NCI-H69 (cell line): ENCODE data around the gene MYBBP1A.

Source experiments
- DNase-seq: peaks from one replicate; lab custom pipeline; 2025; lab: John Stamatoyannopoulos, UW

The MYBBP1A gene

GRCh38 chr17:4572131-4572530, 16.9 kb upstream of the MYBBP1A start:
- no peak for DNase-seq

GRCh38 chr17:4569591-4569990, 14.4 kb upstream of the MYBBP1A start:
- no peak for DNase-seq

GRCh38 chr17:4566785-4567184, 11.6 kb upstream of the MYBBP1A start:
- peak; percentile 65 for DNase-seq

- DNase-seq: peak; percentile 83
Observed at GRCh38 chr17:4565209-4566141, 10.3 kb upstream of the MYBBP1A start.

- DNase-seq: no peak
Observed at GRCh38 chr17:4562015-4562969, 7.1 kb upstream of the MYBBP1A start.

- DNase-seq: no peak
Observed at GRCh38 chr17:4560837-4561256, 5.7 kb upstream of the MYBBP1A start.

GRCh38 chr17:4560421-4560820, 5.2 kb upstream of the MYBBP1A start, which contains the start of gene GGT6:
Gene GGT6 (minus strand): TSS chr17:4560577. CDS start chr17:4560521, 56 bp downstream.
- DNase-seq: no peak

- no peak for DNase-seq
Observed at GRCh38 chr17:4559966-4560365, 4.8 kb upstream of the MYBBP1A start.

GRCh38 chr17:4559139-4559791, 4.1 kb upstream of the MYBBP1A start:
- DNase-seq: no peak

GRCh38 chr17:4558347-4558971, 3.3 kb upstream of the MYBBP1A start:
- no peak for DNase-seq

GRCh38 chr17:4557626-4558346, 2.6 kb upstream of the MYBBP1A start:
- no peak for DNase-seq

- no peak for DNase-seq
Observed at GRCh38 chr17:4556996-4557395, 1.8 kb upstream of the MYBBP1A start.

- no peak for DNase-seq
Observed at GRCh38 chr17:4555873-4556759, 932 bp upstream of the MYBBP1A start.

- DNase-seq: no peak
Observed at GRCh38 chr17:4554441-4554996, 665 bp downstream of the MYBBP1A start.

- DNase-seq: no peak
Observed at GRCh38 chr17:4553669-4554068, 1.5 kb downstream of the MYBBP1A start.

- DNase-seq: no peak
Observed at GRCh38 chr17:4551796-4552525, 3.2 kb downstream of the MYBBP1A start.

GRCh38 chr17:4551141-4551540, 4.0 kb downstream of the MYBBP1A start:
- no peak for DNase-seq

- no peak for DNase-seq
Observed at GRCh38 chr17:4550534-4551039, 4.6 kb downstream of the MYBBP1A start.
